ENCODE data around the gene PBX4. TPM values are rescaled to one million over a fixed set of nuclear protein-coding genes. Genes with fewer than 3 reads are reported as not detected.

PBX4 gene
- total and polyA plus RNA-seq, 2 of the 8 experiments (the other 6 are each of a cell fraction or from before 2014, with no cell fraction given): 3.4 to 3.8 TPM

- Histone ChIP-seq H2BK15ac (ENCODE audit: low read length) (no peak overlapping the region), H2AFZ (ENCODE audit: low read length) (no peak overlapping the region), H3K4ac (replicated peaks; ENCODE audit: insufficient read length, low read depth, low read length) (no peak overlapping the region), H3K27ac (ENCODE audit: low read depth, low read length) (peak overlapping the region; percentile 71; the same call in 1 of the 2 replicates), H4K20me1 (replicated peaks in 1 of 2; ENCODE audit: control insufficient read depth in 1 of 2, insufficient read depth in 2 of 2, low read length in 2 of 2) (peaks cover 3 to 9% of the 10 kb centered on the region in 2 experiments), H3K36me3 (ENCODE audit: control insufficient read depth in 2 of 4, insufficient read depth in 4 of 4, low read length in 3 of 4) (peaks cover 6 to 14% (median 9%) of the 10 kb centered on the region in 4 experiments; a peak in 7 of 8 replicates), H3K14ac (ENCODE audit: insufficient read length) (no peak overlapping the region), H2BK20ac (ENCODE audit: low read length) (no peak overlapping the region), H3K27me3 (replicated peaks in 1 of 4; ENCODE audit: control insufficient read depth in 3 of 4, extremely low read depth in 1 of 4, insufficient read depth in 3 of 4, low read length in 3 of 4) (no peaks in the 10 kb centered on the region), H3K9ac (replicated peaks in 1 of 4; ENCODE audit: extremely low read depth in 1 of 4, low read depth in 3 of 4, low read length in 3 of 4) (peak overlapping the region; percentile 41 to 74 (median 59)), H4K8ac (ENCODE audit: extremely low read depth, insufficient read depth, low read length) (peak overlapping the region; percentile 98), H3K79me1 (ENCODE audit: low read depth, low read length) (peaks cover 10% of the 10 kb centered on the region), H4K5ac (ENCODE audit: insufficient read length, low read depth, low read length) (peak overlapping the region; percentile 96), H3K9me3 (ENCODE audit: insufficient read depth in 2 of 2, low read depth in 1 of 2, low read length in 1 of 2) (no peaks in the 10 kb centered on the region), H4K91ac (replicated peaks; ENCODE audit: insufficient read length, low read length) (peak overlapping the region; percentile 96), H2BK12ac (ENCODE audit: low read depth, low read length) (peak overlapping the region; percentile 80), H3K4me3 (ENCODE audit: extremely low read depth in 1 of 4, insufficient read depth in 2 of 4, low read depth in 3 of 4, low read length in 4 of 4) (peak overlapping the region; percentile 69 to 82 (median 74)), H3K4me1 (replicated peaks in 1 of 4; ENCODE audit: control insufficient read depth in 3 of 4, insufficient read depth in 4 of 4, low read length in 3 of 4) (peaks cover 0 to 11% (median 8%) of the 10 kb centered on the region in 4 experiments; a peak in 5 of 7 replicates), H3K79me2 (ENCODE audit: control insufficient read depth in 1 of 2, insufficient read depth in 2 of 2, low read length in 2 of 2) (peaks cover 0 to 18% of the 10 kb centered on the region in 2 experiments; a peak in 3 of 4 replicates), H2BK5ac (ENCODE audit: low read depth, low read length) (peak overlapping the region; percentile 93), H3K18ac (ENCODE audit: extremely low read depth, low read length) (peak overlapping the region; percentile 83; the same call in 1 of the 2 replicates), H2AK5ac (ENCODE audit: low read depth, low read length) (peak overlapping the region; percentile 86; the same call in 1 of the 2 replicates), H3K23me2 (ENCODE audit: low read depth, low read length) (peaks cover 10% of the 10 kb centered on the region), H3K23ac (ENCODE audit: insufficient read length) (no peak overlapping the region), H3K4me2 (ENCODE audit: insufficient read depth in 1 of 2, low read depth in 2 of 2, low read length in 2 of 2) (peak overlapping the region; percentile 69 to 91), H3K56ac (replicated peaks; ENCODE audit: insufficient read length, low read depth, low read length) (peak overlapping the region; percentile 93), H2BK120ac (replicated peaks; ENCODE audit: low read depth, low read length) (no peak overlapping the region)
- ChIA-PET POLR2A (ENCODE audit: partially characterized antibody) (interaction anchor here (0.6 to 4.2 kb wide), 20 partner anchors 9 to 1033 kb away, joined by 3 to 46 read pairs (median 4); partner anchors contain the start of genes ATP13A1, GMIP, PBX4 and ZNF101), CTCF (ENCODE audit: partially characterized antibody) (interaction anchor here (1.0 to 1.5 kb wide), 4 partner anchors 15 to 97 kb away, joined by 4 to 6 read pairs (median 4); partner anchors contain the start of gene GMIP)
- peak; percentile 73 to 90 for DNase-seq (ENCODE audit: low read depth in 1 of 2, low spot score in 2 of 2)
- no peak for FAIRE-seq
- 10% methylated on average over 32 of the region's 51 CpGs; no CpG with 5 or more reads in 1 of the 2 experiments for WGBS, 2 experiments (ENCODE audit: extremely low coverage in 1 of 2, insufficient coverage in 1 of 2, insufficient read length in 1 of 2, insufficient replicate concordance in 2 of 2, low coverage in 1 of 2, low lambda C conversion rate in 2 of 2, missing lambda C conversion rate in 1 of 2)
- no peak for TF ChIP-seq JUN (IDR thresholded peaks at IDR 0.05; ENCODE audit: low read depth, low read length)
- no peak for TF ChIP-seq USF2 (IDR thresholded peaks at IDR 0.05; ENCODE audit: low read length)
Observed at GRCh38 chr19:19628501-19629134, 10.1 kb upstream of the PBX4 start.
